Stomach (tissue), 9 donors: ENCODE data around the gene PTPRE. TPM values are rescaled to one million over a fixed set of nuclear protein-coding genes. Genes with fewer than 3 reads are reported as not detected.

Source experiments
- DNase-seq, 2 donors: peaks; one replicate each; pipeline versions ENCODE4 v3.0.0 to v3.0.0-alpha.2; 2013 to 2019
- H3K27ac ChIP-seq, 5 donors: fragments of 200-600 bp in 4 of 5; sonication (generic) in 4 of 5; one replicate each; pipeline ENCODE4 v1.5.1; 2013 to 2019; ENCODE audit warnings: mild to moderate bottlenecking in 1 of 5, moderate library complexity in 1 of 5
- H3K27me3 ChIP-seq, 3 donors: fragments of 200-600 bp; sonication (generic); one replicate each; pipeline ENCODE4 v1.5.1; 2017 to 2019; ENCODE audit warnings: mixed run types in 1 of 3
- H3K36me3 ChIP-seq, 4 donors: fragments of 200-600 bp; sonication (generic); 1 replicate in 3 of 4; 2 replicates in 1 of 4; pipeline ENCODE4 v1.5.1; 2016 to 2019
- H3K4me1 ChIP-seq, 4 donors: fragments of 200-600 bp; sonication (generic); one replicate each; pipeline ENCODE4 v1.5.1; 2016 to 2019
- H3K4me3 ChIP-seq, 4 donors: fragments of 200-600 bp; sonication (generic) in 3 of 4; one replicate each; pipeline ENCODE4 v1.5.1; 2016 to 2019; ENCODE audit warnings: mild to moderate bottlenecking in 1 of 4
- H3K9me3 ChIP-seq, 4 donors: fragments of 200-600 bp; sonication (generic); one replicate each; pipeline ENCODE4 v1.5.1; 2016 to 2019
- CTCF ChIP-seq, 7 experiments: fragments of 450-650 bp in 4 of 7; fragments of 200-600 bp in 3 of 7; sonication (generic) in 3 of 7; IDR thresholded peaks; one replicate each; pipeline ENCODE4 v1.5.1; 2016 to 2019; ENCODE audit warnings: antibody characterized with exemption in 7 of 7, control low read depth in 2 of 7, mild to moderate bottlenecking in 1 of 7
- EP300 ChIP-seq: sonication (generic); formaldehyde crosslinking; IDR thresholded peaks from one replicate; pipeline ENCODE4 v1.6.1; 2017; ENCODE audit warnings: antibody characterized with exemption
- POLR2A ChIP-seq, 4 donors: fragments of 450-650 bp; IDR thresholded peaks; one replicate each; pipeline ENCODE4 v1.6.1; 2016; ENCODE audit warnings: antibody characterized with exemption in 4 of 4, control low read depth in 2 of 4, mild to moderate bottlenecking in 1 of 4, moderate library complexity in 1 of 4
- POLR2AphosphoS5 ChIP-seq, 3 donors: sonication (generic); formaldehyde crosslinking; IDR thresholded peaks; one replicate each; pipeline ENCODE4 v1.6.1; 2016; ENCODE audit warnings: antibody characterized with exemption in 3 of 3
- WGBS, 5 donors: extraction: QIAGEN DNeasy Blood & Tissue Kit in 3 of 5; methylation state at CpG; one replicate each; pipeline versions ENCODE4 v1.1.5 to v1.1.7; 2013 to 2018; 5-methylcytosine and 5-hydroxymethylcytosine counted together
- intact Hi-C: fragments of 100-400 bp; cut with DNase I; formaldehyde crosslinking; loops from one replicate; pipeline ENCODE4 v1.15.1; 2023; ENCODE audit warnings: low total_unique reads
- polyA plus RNA-seq, 3 donors: library from polyadenylated mRNA; stranded (reverse); fragments of 200-250 nt; gene quantifications; one replicate each; pipeline ENCODE4 v1.2.3, GENCODE V29; 2013
- total RNA-seq, 5 donors: library from RNA; depleted of rRNA; stranded (reverse); fragments of >200 nt; gene quantifications; one replicate each; pipeline versions ENCODE4 v1.1.0 to v1.2.3, GENCODE V29; 2014 to 2016
- donor health status: healthy with polysubstance abuse.
- donor health status: Bipolar disorder and iron deficiency.
- donor health status: healthy.

PTPRE gene
- total and polyA plus RNA-seq, 8 donors = 4.0 to 26.4 (median 8.9) TPM

DNA sequence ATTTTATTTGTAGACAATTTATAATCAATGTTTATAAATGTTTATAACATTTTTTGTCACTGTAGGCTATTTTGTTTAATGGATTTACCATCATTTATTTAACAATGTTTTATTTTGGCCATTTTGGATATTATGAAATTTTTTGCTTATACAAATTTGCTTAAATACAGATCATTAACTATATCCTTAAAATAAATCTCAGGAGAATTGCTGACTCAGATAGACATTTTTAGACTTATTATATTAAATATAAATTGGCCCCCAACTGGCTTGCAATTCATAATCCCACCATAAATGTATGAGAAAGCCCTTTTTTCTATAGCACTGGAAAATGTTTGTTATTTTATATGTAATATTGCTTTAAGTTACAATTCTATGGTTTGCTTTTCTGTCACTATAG is 10.3 kb upstream of the PTPRE start:
- H3K27me3 ChIP-seq = no peaks in the 10 kb centered on the region
- no peak overlapping the region for H3K4me3 ChIP-seq
- TF ChIP-seq CTCF (IDR thresholded peaks at IDR 0.05) = no peak
- no peak for TF ChIP-seq EP300
- TF ChIP-seq POLR2AphosphoS5 (IDR thresholded peaks at IDR 0.05) = no peak
- TF ChIP-seq POLR2A (IDR thresholded peaks at IDR 0.05) = no peak
- H3K4me1 ChIP-seq = no peaks in the 10 kb centered on the region
- no peak overlapping the region for H3K27ac ChIP-seq
- intact Hi-C loops = no loop called here
- peaks cover 0 to 4% (median 0%) of the 10 kb centered on the region in 4 donors for H3K9me3 ChIP-seq
- DNase-seq = no peak
- no peaks in the 10 kb centered on the region for H3K36me3 ChIP-seq

DNA sequence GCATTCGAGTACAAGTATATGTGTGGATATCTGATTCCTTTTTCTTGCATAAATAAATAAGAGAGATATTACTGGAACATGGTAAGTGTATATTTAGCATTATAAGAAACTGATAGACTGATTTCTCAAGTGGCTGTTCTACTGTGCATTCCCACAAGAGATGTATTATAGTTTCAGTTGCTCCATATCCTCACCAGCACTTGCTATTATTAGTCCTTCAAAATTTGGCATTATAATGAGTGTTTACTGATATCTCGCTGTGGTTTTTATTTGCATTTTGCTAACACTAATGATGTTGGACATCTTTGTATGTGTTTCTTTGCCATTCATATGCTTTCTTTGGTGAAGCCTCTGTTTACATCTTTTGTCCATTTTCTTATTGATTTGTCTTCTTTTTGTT is 9.7 kb upstream of the PTPRE start:
- intact Hi-C loops = no loop called here
- H3K9me3 ChIP-seq = peaks cover 0 to 4% (median 0%) of the 10 kb centered on the region in 4 donors
- H3K4me3 ChIP-seq = no peak overlapping the region
- no peak for DNase-seq
- TF ChIP-seq CTCF (IDR thresholded peaks at IDR 0.05) = no peak
- TF ChIP-seq POLR2AphosphoS5 (IDR thresholded peaks at IDR 0.05) = no peak
- no peak for TF ChIP-seq POLR2A (IDR thresholded peaks at IDR 0.05)
- no peak for TF ChIP-seq EP300
- no peaks in the 10 kb centered on the region for H3K4me1 ChIP-seq
- no peaks in the 10 kb centered on the region for H3K36me3 ChIP-seq
- no peaks in the 10 kb centered on the region for H3K27me3 ChIP-seq
- 74 to 88% (median 81%) methylated on average over 2 of the region's 2 CpGs for WGBS, 5 donors
- H3K27ac ChIP-seq = no peak overlapping the region

GRCh38 chr10:127899766-127900387 is 7.0 kb upstream of the PTPRE start:
- intact Hi-C loops = no loop called here
- TF ChIP-seq CTCF (IDR thresholded peaks at IDR 0.05) = no peak
- TF ChIP-seq POLR2A (IDR thresholded peaks at IDR 0.05) = no peak
- no peak for TF ChIP-seq POLR2AphosphoS5 (IDR thresholded peaks at IDR 0.05)
- TF ChIP-seq EP300 = no peak
- Histone ChIP-seq H3K36me3 (no peaks in the 10 kb centered on the region), H3K27me3 (no peaks in the 10 kb centered on the region), H3K4me3 (no peak overlapping the region), H3K9me3 (peaks cover 0 to 4% (median 0%) of the 10 kb centered on the region in 4 donors), H3K4me1 (no peaks in the 10 kb centered on the region), H3K27ac (no peak overlapping the region)
- DNase-seq = no peak
- WGBS, 5 donors = 60 to 77% (median 71%) methylated on average over 3 of the region's 3 CpGs

DNA sequence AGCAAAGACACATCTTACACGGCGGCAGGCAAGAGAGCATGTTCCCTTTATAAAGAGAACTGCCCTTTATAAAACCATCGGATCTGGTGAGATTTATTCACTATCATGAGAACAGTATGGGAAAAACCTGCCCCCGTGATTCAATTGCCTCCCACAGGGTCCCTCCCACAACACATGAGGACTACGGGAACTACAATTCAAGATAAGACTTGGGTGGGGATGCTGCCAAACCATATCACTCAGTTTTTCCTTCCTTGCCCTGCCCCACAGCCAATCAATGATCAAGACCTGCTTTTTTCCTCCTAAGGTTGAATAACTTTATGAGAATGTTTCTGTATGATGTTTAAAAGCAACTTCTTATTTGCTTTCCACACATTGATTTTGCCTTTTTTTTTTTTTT is 3.1 kb upstream of the PTPRE start:
- Histone ChIP-seq H3K9me3 (no peaks in the 10 kb centered on the region), H3K36me3 (no peaks in the 10 kb centered on the region), H3K4me1 (peaks cover 8 to 30% (median 22%) of the 10 kb centered on the region in 4 donors), H3K27ac (no peak overlapping the region), H3K27me3 (peaks cover 0 to 19% (median 0%) of the 10 kb centered on the region in 3 donors), H3K4me3 (no peak overlapping the region)
- no peak for DNase-seq
- intact Hi-C loops = no loop called here
- TF ChIP-seq POLR2AphosphoS5 (IDR thresholded peaks at IDR 0.05) (no peak), EP300 (no peak), POLR2A (IDR thresholded peaks at IDR 0.05) (no peak), CTCF (IDR thresholded peaks at IDR 0.05) (no peak)
- WGBS, 5 donors = 61 to 78% (median 72%) methylated on average over 5 of the region's 5 CpGs
